ENCODE data around the gene CRISP1.

GRCh38 chr6:49826743-49827406 lies 39.5 kb downstream of the CRISP1 start:
- no peak for TF ChIP-seq CTCF (IDR thresholded peaks at IDR 0.05; ENCODE audit: low read depth, low read length, poor library complexity, severe bottlenecking)
- no peak for TF ChIP-seq EZH2phosphoT487 (IDR thresholded peaks at IDR 0.05; ENCODE audit: borderline replicate concordance, low read length)
